Eye (tissue), 1 donor: ENCODE data around the gene KLHL21.
"Not testable (repeated sequence)": the region's sequence is repeated elsewhere in the genome, so short reads cannot be mapped to it uniquely, and the experiment has no call there.

Source experiments
- DNase-seq: peaks from one replicate; pipeline ENCODE4 v3.0.0-alpha.2; 2015

Gene KLHL21

DNA sequence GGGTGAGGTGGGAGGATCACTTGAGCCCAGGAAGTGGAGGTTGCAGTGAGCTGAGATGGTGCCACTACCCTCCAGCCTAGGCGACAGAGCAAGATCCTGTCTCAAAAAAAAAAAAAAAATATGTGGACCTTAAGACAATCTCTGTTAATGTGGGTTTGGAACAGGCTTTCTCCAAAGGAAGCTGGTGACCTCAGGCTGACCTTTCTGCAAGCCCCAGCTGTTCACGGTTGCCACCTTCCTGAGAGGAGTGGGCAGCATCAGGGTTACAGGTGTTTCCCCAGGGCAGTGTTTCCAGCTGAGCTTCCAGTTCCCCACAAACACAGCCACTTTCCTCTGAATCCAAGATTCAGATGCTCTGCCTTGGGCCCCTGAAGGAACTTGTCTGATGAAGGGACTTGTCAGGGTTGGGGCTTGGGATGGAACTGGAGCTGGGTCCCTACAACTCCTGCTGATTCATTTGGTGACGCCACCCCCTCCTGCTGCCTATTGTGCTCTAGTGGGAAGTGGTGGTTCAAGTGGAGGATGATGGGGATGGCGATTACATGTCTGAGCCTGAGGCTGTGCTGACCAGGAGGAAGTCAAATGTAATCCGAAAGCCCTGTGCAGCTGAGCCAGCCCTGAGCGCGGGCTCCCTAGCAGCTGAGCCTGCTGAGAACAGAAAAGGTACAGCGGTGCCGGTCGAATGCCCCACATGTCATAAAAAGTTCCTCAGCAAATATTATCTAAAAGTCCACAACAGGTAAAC lies 20.9 kb downstream of the KLHL21 start:
- no peak for DNase-seq

DNA sequence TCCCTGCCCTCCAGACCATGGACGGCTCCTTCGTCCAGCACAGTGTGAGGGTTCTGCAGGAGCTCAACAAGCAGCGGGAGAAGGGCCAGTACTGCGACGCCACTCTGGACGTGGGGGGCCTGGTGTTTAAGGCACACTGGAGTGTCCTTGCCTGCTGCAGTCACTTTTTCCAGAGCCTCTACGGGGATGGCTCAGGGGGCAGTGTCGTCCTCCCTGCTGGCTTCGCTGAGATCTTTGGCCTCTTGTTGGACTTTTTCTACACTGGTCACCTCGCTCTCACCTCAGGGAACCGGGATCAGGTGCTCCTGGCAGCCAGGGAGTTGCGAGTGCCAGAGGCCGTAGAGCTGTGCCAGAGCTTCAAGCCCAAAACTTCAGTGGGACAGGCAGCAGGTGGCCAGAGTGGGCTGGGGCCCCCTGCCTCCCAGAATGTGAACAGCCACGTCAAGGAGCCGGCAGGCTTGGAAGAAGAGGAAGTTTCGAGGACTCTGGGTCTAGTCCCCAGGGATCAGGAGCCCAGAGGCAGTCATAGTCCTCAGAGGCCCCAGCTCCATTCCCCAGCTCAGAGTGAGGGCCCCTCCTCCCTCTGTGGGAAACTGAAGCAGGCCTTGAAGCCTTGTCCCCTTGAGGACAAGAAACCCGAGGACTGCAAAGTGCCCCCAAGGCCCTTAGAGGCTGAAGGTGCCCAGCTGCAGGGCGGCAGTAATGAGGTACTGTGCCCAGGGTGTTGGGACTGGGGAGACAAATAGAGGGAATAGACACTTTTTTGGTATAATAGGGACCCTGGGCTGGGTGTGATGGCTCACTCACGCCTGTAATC lies 21.9 kb downstream of the KLHL21 start:
- no peak for DNase-seq

DNA sequence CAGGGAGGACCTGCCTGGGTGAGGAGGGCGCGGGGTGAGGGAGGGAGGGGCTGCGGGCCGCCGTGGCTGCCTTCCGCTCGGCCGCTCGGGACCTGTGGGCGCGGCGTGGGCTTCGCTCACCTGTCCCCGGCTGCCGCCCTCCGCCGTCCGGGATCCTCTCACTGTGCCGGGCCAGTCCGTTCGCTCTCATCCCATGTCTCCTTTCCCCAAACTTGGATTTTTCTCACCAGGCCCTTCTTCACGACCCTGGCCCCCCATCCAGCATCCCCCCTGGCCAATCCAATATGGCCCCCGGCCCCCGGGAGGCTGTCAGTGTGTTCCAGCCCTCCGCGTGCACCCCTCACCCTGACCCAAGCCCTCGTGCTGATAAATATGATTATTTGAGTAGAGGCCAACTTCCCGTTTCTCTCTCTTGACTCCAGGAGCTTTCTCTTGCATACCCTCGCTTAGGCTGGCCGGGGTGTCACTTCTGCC lies 22.5 kb downstream of the KLHL21 start:
- no peak for DNase-seq

DNA sequence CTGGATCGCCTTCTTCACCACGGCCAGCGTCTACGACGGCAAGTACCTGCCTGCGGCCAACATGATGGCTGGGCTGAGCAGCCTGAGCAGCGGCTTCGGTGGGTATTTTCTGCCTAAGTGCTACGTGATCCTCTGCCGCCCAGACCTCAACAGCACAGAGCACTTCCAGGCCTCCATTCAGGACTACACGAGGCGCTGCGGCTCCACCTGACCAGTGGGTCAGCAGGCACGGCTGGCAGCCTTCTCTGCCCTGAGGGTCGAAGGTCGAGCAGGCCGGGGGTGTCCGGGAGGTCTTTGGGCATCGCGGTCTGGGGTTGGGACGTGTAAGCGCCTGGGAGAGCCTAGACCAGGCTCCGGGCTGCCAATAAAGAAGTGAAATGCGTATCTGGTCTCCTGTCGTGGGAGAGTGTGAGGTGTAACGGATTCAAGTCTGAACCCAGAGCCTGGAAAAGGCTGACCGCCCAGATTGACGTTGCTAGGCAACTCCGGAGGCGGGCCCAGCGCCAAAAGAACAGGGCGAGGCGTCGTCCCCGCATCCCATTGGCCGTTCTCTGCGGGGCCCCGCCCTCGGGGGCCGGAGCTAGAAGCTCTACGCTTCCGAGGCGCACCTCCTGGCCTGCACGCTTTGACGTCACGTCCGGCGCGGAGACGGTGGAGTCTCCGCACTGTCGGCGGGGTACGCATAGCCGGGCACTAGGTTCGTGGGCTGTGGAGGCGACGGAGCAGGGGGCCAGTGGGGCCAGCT lies 23.1 kb downstream of the KLHL21 start, which contains the start of gene ZBTB48:
TSS of gene ZBTB48 (plus strand) at position 621 of the 745 bp plus-strand sequence. CDS start 616 bp downstream, outside the sequence.
- DNase-seq = peak; percentile 99

DNA sequence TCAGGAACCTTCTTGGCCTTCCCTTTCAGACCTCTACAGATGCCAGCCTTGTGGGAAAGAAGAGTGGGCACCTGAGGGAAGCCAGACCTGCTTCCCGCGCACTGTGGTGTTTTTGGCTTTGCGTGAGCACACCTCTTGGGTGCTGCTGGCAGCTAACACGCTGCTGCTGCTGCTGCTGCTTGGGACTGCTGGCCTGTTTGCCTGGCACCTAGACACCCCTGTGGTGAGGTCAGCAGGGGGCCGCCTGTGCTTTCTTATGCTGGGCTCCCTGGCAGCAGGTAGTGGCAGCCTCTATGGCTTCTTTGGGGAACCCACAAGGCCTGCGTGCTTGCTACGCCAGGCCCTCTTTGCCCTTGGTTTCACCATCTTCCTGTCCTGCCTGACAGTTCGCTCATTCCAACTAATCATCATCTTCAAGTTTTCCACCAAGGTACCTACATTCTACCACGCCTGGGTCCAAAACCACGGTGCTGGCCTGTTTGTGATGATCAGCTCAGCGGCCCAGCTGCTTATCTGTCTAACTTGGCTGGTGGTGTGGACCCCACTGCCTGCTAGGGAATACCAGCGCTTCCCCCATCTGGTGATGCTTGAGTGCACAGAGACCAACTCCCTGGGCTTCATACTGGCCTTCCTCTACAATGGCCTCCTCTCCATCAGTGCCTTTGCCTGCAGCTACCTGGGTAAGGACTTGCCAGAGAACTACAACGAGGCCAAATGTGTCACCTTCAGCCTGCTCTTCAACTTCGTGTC lies 23.9 kb downstream of the KLHL21 start:
- DNase-seq = no peak

DNA sequence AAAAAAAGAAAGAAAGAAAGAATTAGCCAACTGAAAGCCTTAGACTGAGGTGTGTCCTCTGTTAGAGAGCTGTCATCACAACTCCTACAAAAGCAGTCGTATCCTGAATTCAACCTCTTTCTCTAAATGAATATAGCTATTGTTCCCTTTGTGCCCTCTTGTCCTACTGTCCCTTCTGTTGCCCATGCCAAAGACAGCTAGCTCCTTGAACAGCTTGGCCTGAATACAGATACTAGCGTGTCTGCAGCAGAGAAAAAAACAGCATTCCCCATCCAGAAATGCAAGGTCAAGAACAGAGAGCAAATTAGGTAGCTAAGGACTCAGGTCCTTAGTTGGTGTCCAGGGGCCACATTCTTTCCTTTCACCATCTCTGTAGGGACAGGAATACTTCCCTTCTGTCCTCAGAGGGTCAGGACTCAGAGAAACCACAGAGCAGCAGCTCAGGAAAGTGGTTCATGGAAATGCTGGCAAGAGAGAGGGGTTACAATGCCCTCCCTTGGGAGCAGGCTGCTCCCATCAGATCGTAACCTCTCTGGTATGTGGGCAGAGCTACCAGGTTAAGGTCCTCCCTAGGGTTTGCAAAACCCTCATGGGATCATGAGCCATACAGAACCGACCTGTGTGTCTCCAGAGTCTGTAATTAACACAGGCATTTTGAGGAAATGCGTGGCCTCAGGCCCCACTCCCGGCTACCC lies 24.7 kb downstream of the KLHL21 start:
- DNase-seq = no peak

DNA sequence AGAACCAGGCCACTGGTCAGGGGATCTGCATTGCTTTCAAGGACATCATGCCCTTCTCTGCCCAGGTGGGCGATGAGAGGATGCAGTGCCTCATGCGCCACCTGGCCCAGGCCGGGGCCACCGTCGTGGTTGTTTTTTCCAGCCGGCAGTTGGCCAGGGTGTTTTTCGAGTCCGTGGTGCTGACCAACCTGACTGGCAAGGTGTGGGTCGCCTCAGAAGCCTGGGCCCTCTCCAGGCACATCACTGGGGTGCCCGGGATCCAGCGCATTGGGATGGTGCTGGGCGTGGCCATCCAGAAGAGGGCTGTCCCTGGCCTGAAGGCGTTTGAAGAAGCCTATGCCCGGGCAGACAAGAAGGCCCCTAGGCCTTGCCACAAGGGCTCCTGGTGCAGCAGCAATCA lies 27.9 kb downstream of the KLHL21 start:
- no peak for DNase-seq

DNA sequence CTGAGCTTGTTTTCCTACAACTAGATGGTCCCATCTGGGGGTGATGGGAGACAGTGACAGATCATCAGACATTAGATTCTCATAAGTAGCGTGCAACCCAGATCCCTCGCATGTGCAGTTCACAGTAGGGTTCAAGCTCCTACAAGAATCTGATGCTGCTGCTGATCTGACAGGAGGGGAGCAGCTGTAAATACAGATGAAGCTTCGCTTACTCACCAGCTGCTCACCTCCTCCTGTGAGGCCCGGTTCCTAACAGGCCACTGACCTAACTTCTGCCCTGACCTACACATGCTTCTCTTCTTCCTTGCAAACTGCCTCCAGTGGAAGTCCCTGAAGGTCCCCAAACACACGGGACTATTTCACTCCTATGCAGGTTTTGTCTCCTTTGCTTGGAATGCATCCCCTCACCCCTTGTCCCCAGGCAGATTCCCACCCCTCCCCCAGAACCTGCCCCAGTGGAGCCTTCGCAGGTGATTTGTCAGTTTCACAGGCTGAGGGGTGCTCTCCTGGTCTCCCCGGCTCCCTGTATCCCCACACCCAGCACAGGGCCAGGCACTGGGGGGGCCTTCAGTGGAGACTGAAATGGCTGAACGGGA lies 28.5 kb downstream of the KLHL21 start:
- peak; percentile 17 for DNase-seq

DNA sequence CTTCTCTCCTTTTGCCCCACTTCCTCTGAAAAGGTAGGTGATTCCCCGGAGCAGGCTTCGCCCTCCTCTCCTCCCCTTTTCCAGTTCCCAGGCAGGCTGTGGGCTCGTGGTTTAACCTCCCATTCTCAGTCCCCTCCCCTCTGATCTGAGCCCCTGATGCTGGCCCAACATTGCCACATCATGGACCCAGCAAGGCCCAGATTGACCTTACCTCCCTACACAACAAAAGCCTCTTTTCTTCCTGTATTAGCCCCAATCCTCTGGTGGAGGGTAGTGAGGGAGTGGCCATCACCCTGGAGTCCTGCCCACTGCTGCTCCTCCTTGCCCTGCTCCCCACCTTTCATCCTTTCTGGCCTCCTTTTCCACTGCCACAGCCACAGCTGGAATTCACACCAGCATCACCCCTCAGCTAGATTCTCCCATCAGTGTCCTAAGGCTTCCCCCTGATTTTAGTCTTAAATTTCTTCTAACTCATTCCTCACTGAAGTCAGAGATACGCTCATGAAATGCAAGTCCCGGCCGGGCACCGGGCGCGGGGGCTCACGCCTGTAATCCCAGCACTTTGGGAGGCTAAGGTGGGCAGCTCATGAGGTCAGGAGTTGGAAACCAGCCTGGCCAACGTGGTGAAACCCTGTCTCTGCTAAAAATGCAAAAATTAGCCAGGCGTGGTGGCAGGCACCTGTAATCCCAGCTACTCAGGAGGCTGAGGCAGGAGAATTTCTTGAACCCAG lies 29.9 kb downstream of the KLHL21 start:
- no peak for DNase-seq

DNA sequence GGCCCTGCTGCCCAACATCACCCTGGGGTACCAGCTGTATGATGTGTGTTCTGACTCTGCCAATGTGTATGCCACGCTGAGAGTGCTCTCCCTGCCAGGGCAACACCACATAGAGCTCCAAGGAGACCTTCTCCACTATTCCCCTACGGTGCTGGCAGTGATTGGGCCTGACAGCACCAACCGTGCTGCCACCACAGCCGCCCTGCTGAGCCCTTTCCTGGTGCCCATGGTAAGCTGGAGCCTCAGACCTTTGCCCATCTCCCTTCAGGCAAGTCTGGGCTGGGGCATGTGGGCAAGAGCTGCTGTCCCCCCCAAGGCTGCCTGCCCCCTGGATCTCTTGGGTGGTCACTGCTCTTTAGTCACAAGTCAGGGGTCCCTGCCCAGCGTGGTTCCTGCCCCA lies 31.7 kb downstream of the KLHL21 start:
- no peak for DNase-seq

DNA sequence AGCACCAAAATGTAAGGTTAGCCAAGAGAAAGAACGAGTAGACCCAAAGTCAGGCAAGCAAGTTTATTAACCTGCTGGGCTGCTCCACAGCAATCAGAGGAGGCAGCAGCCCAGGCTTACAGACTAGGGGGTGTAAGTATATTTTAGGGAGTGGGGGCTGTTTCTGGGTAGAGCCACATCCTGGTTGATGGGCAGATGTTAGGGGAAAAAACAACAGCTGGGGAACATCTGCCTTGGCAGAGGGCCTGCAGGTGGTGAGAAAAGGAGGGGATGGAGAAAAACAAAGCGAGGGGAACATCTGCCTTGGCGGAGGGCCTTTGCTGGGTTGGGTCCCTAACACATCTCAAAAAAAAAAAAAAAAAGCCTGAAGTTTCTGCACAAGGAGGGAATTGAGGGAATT lies 32.6 kb downstream of the KLHL21 start:
- DNase-seq = no peak

DNA sequence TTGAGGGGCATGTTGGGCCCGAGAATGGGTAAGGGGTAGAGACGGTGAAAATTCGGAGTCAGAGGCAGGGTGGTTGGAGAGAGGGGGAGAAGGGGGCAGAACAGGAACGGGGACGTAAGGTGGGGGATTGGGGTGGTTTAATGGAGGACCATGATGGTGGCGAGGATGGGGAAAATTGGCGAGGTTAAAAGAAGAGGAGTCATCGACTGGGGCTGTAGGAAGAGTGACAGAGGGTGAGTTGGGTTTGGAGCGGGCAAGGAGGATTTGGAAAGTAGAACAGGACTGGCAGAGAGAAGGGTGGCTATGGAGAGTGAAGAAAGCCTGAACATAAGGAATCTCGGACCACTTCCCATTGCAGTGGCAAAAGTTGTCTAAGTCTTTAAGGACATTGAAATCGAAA lies 33.6 kb downstream of the KLHL21 start:
- no peak for DNase-seq

DNA sequence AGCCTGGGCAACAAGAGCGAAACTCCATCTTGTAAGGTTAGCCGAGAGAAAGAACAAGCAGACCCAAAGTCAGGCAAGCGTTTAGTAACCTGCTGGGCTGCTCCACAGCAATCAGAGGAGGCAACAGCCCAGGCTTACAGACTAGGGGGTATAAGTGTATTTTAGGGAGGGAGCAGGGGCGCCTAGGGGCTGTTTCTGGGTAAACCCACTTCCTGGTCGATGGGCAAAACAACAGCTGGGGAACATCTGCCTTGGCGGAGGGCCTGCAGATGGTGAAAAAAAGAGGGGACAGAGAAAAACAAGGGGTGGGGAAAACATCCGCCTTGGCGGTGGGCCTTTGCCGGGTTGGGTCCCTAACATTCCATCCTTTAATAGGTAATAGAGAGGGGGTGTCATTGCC lies 42.4 kb downstream of the KLHL21 start:
- DNase-seq = no peak

DNA sequence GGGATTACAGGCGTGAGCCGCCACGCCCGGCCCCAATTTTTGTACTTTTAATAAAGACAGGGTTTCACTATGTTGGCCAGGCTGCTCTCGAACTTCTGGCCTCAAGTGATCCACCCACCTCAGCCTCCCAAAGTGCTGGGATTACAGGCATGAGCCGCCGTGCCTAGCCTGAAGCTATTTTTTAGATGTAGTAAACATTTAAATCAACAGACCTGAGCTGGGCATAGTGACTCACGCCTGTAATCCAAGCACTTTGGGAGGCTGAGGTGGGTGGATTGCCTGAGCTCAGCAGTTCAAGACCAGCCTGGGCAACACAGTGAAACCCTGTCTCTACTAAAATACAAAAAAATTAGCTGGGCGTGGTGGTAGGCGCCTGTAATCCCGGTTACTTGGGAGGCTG lies 43.5 kb downstream of the KLHL21 start:
- DNase-seq = not testable (repeated sequence)

DNA sequence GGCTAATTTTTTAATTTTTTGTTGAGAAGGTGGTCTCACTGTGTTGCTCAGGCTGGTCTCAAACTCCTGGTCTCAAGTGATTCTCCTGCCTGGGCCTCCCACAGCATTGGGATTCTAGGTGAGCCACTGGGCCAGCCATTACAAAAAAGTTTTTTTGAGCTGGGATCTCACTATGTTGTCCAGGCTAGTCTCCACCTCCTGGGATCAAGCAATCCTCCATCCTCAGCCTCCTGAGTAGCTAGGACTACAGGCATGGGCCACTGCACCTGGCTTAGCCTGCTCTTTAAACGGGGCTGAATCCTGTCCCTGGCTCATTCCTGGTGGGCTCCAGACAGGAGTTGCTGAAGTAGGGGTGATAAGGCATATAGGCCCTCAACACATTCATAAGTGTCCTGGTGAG lies 45.1 kb downstream of the KLHL21 start:
- no peak for DNase-seq

DNA sequence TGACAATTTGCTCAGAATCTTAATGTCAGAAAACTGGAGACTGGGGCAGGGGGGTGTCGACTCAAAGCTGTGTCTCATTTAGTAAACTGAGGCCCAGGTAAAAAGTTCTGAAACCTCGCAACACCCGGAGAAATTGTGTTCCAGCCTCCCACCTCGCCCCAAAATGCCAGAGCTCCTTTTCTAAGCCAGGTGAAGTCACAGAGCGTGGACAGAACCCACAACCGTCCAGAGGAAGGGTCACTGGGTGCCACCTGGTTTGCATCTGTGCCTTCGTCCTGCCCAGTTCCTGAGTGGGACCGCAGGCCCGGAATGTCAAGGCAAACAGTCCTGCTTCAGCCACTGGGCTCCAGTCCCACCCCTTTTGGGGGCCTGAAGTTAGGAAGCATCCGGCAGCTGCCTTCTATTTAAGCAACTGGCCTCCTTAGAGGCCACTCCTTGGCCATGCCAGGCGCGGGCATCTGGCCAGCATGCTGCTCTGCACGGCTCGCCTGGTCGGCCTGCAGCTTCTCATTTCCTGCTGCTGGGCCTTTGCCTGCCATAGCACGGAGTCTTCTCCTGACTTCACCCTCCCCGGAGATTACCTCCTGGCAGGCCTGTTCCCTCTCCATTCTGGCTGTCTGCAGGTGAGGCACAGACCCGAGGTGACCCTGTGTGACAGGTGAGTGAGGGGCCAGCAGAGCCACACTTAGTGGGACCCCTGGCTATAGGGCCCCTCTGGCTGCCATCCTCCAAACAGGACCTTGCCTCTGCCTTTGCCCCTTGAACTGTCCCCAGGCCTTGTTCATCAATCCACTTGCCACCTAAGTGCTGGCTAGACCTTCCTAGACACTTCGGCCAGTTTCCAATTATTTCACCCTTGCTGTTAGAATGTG lies 47.5 kb downstream of the KLHL21 start, which contains the start of gene TAS1R1:
TSS of gene TAS1R1 (plus strand) at position 401 of the 872 bp plus-strand sequence. CDS start at position 468, 67 bp downstream.
- peak; percentile 13 for DNase-seq

DNA sequence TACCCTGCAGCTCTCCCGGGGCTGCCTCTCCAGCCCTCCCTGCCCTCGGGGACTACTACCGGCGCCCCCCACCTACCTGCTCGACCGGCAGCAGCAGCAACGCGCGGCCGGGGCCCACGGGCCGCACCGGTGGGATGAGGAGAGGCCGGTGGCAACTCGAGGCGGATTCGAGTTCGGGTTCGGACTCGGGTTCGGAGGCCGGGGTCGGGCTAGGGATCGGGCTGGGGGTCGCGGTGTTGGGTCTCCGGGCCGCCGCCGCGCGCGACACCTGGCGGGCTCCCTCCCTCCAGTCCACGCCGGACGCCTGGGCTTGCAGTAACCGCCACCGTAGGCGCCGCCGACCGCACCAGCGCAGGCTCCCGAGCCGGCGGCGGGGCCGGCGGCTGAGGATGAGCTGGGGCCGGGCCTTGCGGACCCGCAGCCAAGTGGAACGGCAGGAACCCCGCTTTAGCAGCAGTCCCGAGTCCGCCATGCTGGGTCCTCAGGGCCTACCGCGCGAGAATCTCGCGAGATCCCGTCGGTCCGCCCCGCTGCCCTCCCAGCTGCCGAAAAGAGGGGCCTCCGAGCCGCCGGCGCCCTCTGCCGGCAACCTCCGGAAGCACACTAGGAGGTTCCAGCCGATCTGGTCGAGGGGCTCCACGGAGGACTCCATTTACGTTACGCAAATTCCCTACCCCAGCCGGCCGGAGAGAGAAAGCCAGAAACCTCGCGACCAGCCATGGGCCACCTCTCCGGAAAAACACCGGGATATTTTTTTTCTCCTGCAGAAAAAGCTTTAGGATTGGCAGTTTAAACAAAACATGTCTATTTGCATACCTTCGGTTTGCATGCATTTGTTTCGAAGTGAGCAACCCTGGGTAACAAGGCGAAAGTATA lies 48.4 kb downstream of the KLHL21 start, which contains the start of gene NOL9:
TSS of gene NOL9 (minus strand) at position 483 of the 876 bp plus-strand sequence. CDS start at position 472, 11 bp downstream.
- peak; percentile 97 for DNase-seq

DNA sequence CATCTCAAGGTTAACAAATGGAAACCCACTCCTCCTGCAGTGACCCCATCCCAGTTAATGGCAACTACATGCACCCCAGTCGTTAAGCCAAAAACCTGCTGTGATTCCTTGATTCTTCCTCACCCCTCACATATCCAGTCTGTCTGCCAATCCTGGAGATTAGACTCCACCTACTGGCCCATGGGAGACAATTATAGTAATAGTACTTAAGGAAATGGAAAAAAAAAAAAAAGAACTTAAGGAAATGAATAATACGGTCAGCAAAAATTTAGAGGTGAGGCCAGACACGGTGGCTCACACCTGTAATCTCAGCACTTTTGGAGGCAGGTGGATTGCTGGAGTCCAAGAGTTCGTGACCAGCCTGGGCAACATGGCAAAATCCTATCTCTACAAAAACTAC lies 55.4 kb downstream of the KLHL21 start:
- DNase-seq = no peak
